ENCODE measurements around the gene LTBR. TPM values are rescaled to one million over a fixed set of nuclear protein-coding genes. Genes with fewer than 3 reads are reported as not detected.
A peak's percentile ranks its signal among the peaks of the same experiment; 100 is the strongest.

LTBR gene
- total and polyA plus RNA-seq, 2 donors (not counting 1 experiment from before 2014, with no cell fraction given), result 1.1 TPM; not detected in 1

- no peak for TF ChIP-seq CTCF (IDR thresholded peaks at IDR 0.05)
- TF ChIP-seq EZH2 (IDR thresholded peaks at IDR 0.05; ENCODE audit: borderline replicate concordance, insufficient read depth, low read depth, low read length, poor library complexity, severe bottlenecking), result no peak
- Histone ChIP-seq H3K9me3 (ENCODE audit: control extremely low read depth in 1 of 3, control insufficient read depth in 2 of 3, insufficient read depth in 1 of 3, low read length in 2 of 3) (peaks cover 0 to 24% (median 0%) of the 10 kb centered on the region in 3 donors), H3K79me2 (ENCODE audit: control insufficient read depth, insufficient read depth, low read length) (no peaks in the 10 kb centered on the region), H3K36me3 (replicated peaks in 1 of 2; ENCODE audit: control extremely low read depth in 1 of 2, control insufficient read depth in 1 of 2, extremely low read depth in 1 of 2, insufficient read depth in 2 of 2, low read length in 1 of 2) (no peaks in the 10 kb centered on the region), H3K4me2 (replicated peaks; ENCODE audit: low read depth, low read length, poor library complexity, severe bottlenecking) (peak overlapping the region; percentile 70), H3K9ac (ENCODE audit: low read length) (no peak overlapping the region), H3K4me3 (ENCODE audit: control extremely low read depth in 1 of 5, extremely low read depth in 1 of 5, insufficient read depth in 1 of 5, low read depth in 2 of 5, low read length in 4 of 5) (peak overlapping the region in 1 of 5 experiments; percentile 40), H3K4me1 (ENCODE audit: control insufficient read depth in 2 of 2, insufficient read depth in 2 of 2, low read length in 2 of 2) (peaks cover 53 to 54% of the 10 kb centered on the region in 2 donors), H4K20me1 (ENCODE audit: control insufficient read depth, insufficient read depth, low read length, poor library complexity, severe bottlenecking) (peaks cover 18% of the 10 kb centered on the region), H3K27me3 (replicated peaks in 1 of 4; ENCODE audit: control extremely low read depth in 1 of 4, control insufficient read depth in 3 of 4, insufficient read depth in 4 of 4, low read length in 3 of 4) (peaks cover 0 to 90% (median 56%) of the 10 kb centered on the region in 4 experiments), H2AFZ (ENCODE audit: insufficient read depth, low read depth, low read length, poor library complexity, severe bottlenecking) (no peak overlapping the region), H3K27ac (ENCODE audit: low read length in 2 of 2) (no peak overlapping the region)
- intact Hi-C loops (cut with micrococcal nuclease), result loop anchor here (5.0 to 10.0 kb wide), 2 partner anchors 33 to 130 kb away; no protein-coding TSS in a partner anchor
- ChIA-PET POLR2A (interaction anchor here (0.6 kb wide), 1 partner anchor 222 kb away, joined by 3 read pairs; no protein-coding TSS in a partner anchor), CTCF (interaction anchor here (0.6 to 1.6 kb wide), 5 partner anchors 15 to 350 kb away, joined by 3 to 4 read pairs (median 3); no protein-coding TSS in a partner anchor)
- H3K27ac Mint-ChIP-seq, result no peak overlapping the region
- peaks cover 60% of the 10 kb centered on the region for H3K27me3 Mint-ChIP-seq
- ATAC-seq (ENCODE audit: low read depth) (no peak), DNase-seq (no peak)
- H3K4me3 Mint-ChIP-seq, result no peak overlapping the region
- H3K4me1 Mint-ChIP-seq, result peaks cover 18% of the 10 kb centered on the region
- no peaks in the 10 kb centered on the region for H3K9me3 Mint-ChIP-seq (ENCODE audit: insufficient read depth)
- WGBS (ENCODE audit: insufficient coverage), result 79% methylated on average over 4 of the region's 13 CpGs
These were observed 49.0 kb upstream of the LTBR start for GRCh38 chr12:6334940-6335450.
